ENCODE data around the gene ZDHHC9. TPM values are rescaled to one million over a fixed set of nuclear protein-coding genes. Genes with fewer than 3 reads are reported as not detected.

ZDHHC9 gene
- total RNA-seq, 1 donor from 2014 or later = 62.0 TPM

DNA sequence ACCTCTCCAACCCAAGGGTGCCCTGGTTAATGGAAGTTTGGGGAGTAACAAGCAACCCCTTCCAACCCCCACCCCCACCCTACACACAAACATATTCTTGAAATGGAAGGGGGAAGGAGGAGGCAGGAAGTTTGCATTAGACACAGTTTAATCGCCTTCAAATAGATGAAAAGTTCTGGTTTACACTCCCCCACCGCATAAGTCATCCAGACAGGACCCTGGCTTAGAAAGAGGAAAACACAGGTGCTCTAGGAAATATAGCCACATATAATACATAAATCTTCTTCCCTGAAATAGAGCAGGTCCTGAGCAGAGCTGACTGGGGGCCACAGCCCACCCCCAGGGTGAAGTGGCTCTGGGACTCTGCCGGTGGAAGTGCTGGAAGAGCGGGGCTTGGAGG lies 38.9 kb downstream of the ZDHHC9 start:
- Mint-ChIP-seq H3K27me3 (ENCODE audit: unreplicated experiment) (peaks cover 2% of the 10 kb centered on the region), H3K4me3 (ENCODE audit: unreplicated experiment) (no peak overlapping the region), H3K36me3 (ENCODE audit: unreplicated experiment) (no peaks in the 10 kb centered on the region), H3K9me3 (ENCODE audit: unreplicated experiment) (no peaks in the 10 kb centered on the region), H3K4me1 (ENCODE audit: low read depth, unreplicated experiment) (peaks cover 9% of the 10 kb centered on the region), H3K27ac (ENCODE audit: unreplicated experiment) (no peak overlapping the region)
- TF ChIP-seq, protein P1, sequence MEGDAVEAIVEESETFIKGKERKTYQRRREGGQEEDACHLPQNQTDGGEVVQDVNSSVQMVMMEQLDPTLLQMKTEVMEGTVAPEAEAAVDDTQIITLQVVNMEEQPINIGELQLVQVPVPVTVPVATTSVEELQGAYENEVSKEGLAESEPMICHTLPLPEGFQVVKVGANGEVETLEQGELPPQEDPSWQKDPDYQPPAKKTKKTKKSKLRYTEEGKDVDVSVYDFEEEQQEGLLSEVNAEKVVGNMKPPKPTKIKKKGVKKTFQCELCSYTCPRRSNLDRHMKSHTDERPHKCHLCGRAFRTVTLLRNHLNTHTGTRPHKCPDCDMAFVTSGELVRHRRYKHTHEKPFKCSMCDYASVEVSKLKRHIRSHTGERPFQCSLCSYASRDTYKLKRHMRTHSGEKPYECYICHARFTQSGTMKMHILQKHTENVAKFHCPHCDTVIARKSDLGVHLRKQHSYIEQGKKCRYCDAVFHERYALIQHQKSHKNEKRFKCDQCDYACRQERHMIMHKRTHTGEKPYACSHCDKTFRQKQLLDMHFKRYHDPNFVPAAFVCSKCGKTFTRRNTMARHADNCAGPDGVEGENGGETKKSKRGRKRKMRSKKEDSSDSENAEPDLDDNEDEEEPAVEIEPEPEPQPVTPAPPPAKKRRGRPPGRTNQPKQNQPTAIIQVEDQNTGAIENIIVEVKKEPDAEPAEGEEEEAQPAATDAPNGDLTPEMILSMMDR (IDR thresholded peaks at IDR 0.05; ENCODE audit: partially characterized antibody, unreplicated experiment) = no peak
- DNase-seq = no peak

GRCh38 chrX:129802863-129803262 lies 40.8 kb downstream of the ZDHHC9 start:
- no peak for DNase-seq
- H3K27ac Mint-ChIP-seq (ENCODE audit: unreplicated experiment) = no peak overlapping the region

GRCh38 chrX:129800186-129800585 lies 43.5 kb downstream of the ZDHHC9 start:
- H3K9me3 Mint-ChIP-seq (ENCODE audit: unreplicated experiment) = no peaks in the 10 kb centered on the region
- no peaks in the 10 kb centered on the region for H3K27me3 Mint-ChIP-seq (ENCODE audit: unreplicated experiment)
- H3K36me3 Mint-ChIP-seq (ENCODE audit: unreplicated experiment) = no peaks in the 10 kb centered on the region
- no peak overlapping the region for H3K27ac Mint-ChIP-seq (ENCODE audit: unreplicated experiment)
- TF ChIP-seq, protein P1 (IDR thresholded peaks at IDR 0.05; ENCODE audit: partially characterized antibody, unreplicated experiment) = no peak
- H3K4me3 Mint-ChIP-seq (ENCODE audit: unreplicated experiment) = no peak overlapping the region
- peaks cover 9% of the 10 kb centered on the region for H3K4me1 Mint-ChIP-seq (ENCODE audit: low read depth, unreplicated experiment)
- DNase-seq = no peak

More at GRCh38 chrX:129802863-129803262, 40.8 kb downstream of the ZDHHC9 start:
- TF ChIP-seq, protein P1 (IDR thresholded peaks at IDR 0.05; ENCODE audit: partially characterized antibody, unreplicated experiment) = no peak
- H3K4me1 Mint-ChIP-seq (ENCODE audit: low read depth, unreplicated experiment) = peaks cover 9% of the 10 kb centered on the region
- H3K4me3 Mint-ChIP-seq (ENCODE audit: unreplicated experiment) = no peak overlapping the region
- H3K9me3 Mint-ChIP-seq (ENCODE audit: unreplicated experiment) = no peaks in the 10 kb centered on the region
- no peaks in the 10 kb centered on the region for H3K36me3 Mint-ChIP-seq (ENCODE audit: unreplicated experiment)
- H3K27me3 Mint-ChIP-seq (ENCODE audit: unreplicated experiment) = no peaks in the 10 kb centered on the region

DNA sequence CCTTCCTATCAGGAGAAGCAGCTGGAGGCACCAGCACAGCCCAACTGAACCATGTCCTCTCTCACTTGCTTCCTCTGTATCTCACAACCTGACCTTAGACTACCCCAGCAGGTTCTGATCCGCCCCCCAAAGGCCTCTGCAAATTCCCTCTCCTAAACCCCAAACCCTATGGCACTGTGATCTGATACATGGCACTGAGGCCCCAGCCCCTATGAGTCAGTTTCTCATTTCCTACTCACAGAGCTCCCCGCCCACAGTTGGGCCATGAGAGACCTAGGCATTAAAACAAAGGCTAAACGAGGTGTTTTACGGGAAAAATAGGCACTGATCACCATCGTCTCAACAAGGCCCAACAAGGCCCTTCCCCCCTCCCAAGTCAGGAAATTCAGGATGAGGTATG lies 44.8 kb downstream of the ZDHHC9 start:
- H3K9me3 Mint-ChIP-seq (ENCODE audit: unreplicated experiment) = no peaks in the 10 kb centered on the region
- TF ChIP-seq, protein P1 (IDR thresholded peaks at IDR 0.05; ENCODE audit: partially characterized antibody, unreplicated experiment) = no peak
- no peak for DNase-seq
- H3K4me1 Mint-ChIP-seq (ENCODE audit: low read depth, unreplicated experiment) = peaks cover 8% of the 10 kb centered on the region
- H3K36me3 Mint-ChIP-seq (ENCODE audit: unreplicated experiment) = no peaks in the 10 kb centered on the region
- no peak overlapping the region for H3K4me3 Mint-ChIP-seq (ENCODE audit: unreplicated experiment)
- no peak overlapping the region for H3K27ac Mint-ChIP-seq (ENCODE audit: unreplicated experiment)
- no peaks in the 10 kb centered on the region for H3K27me3 Mint-ChIP-seq (ENCODE audit: unreplicated experiment)

- no peaks in the 10 kb centered on the region for H3K9me3 Mint-ChIP-seq (ENCODE audit: unreplicated experiment)
Observed at GRCh38 chrX:129798456-129798855, 45.2 kb downstream of the ZDHHC9 start.

More at GRCh38 chrX:129798456-129798855, 45.2 kb downstream of the ZDHHC9 start:
- Mint-ChIP-seq H3K27ac (ENCODE audit: unreplicated experiment) (no peak overlapping the region), H3K36me3 (ENCODE audit: unreplicated experiment) (no peaks in the 10 kb centered on the region), H3K27me3 (ENCODE audit: unreplicated experiment) (no peaks in the 10 kb centered on the region), H3K4me1 (ENCODE audit: low read depth, unreplicated experiment) (peaks cover 4% of the 10 kb centered on the region), H3K4me3 (ENCODE audit: unreplicated experiment) (no peak overlapping the region)
- TF ChIP-seq, protein P1 (IDR thresholded peaks at IDR 0.05; ENCODE audit: partially characterized antibody, unreplicated experiment) = no peak
- no peak for DNase-seq
